Kidney capillary endothelial cell (primary cell): ENCODE measurements around the gene PPID.
"Not testable (repeated sequence)": the region's sequence is repeated elsewhere in the genome, so short reads cannot be mapped to it uniquely, and the experiment has no call there.

Source experiments
- DNase-seq: peaks from one replicate; pipeline ENCODE4 v3.0.0-alpha.2; 2018; ENCODE audit warnings: low spot score

Gene PPID

DNA sequence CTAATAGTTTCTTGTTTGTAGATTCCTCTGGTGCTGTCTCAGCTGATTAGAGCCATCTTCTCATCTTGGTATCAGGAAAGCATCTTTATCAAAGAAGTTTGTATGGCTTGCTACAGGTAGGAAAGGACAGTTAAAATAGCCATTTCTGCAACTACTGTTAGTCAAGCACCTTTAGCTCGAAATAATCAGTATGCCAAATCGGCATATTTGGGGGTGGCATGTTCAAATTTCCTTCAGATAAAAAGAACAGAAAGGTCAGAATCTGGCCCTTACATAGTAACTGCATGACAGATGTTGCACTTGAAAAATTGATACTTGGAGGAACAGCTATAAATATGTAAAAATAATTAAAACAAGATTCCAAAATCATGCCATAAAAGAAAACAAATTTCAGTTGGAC lies 56.3 kb downstream of the PPID start:
- DNase-seq = no peak

DNA sequence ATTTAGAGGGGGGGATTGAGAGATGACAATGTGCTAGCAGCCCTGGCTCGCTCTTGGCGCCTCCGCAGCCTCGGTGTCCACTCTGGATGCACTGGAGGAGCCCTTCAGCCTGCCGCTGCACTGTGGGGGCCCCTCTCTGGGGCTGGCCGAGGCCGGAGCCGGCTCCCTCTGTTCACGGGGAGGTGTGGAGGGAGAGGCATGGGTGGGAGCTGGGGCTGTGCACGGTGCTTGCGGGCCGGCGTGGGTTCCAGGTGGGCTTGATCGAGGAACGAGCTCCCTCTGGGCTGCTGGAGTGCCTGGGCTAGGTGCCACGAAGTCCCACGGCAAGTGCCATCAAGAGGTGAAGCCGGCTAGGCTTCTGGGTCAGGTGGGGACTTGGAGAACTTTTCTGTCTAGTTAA lies 58.4 kb downstream of the PPID start:
- DNase-seq = no peak

DNA sequence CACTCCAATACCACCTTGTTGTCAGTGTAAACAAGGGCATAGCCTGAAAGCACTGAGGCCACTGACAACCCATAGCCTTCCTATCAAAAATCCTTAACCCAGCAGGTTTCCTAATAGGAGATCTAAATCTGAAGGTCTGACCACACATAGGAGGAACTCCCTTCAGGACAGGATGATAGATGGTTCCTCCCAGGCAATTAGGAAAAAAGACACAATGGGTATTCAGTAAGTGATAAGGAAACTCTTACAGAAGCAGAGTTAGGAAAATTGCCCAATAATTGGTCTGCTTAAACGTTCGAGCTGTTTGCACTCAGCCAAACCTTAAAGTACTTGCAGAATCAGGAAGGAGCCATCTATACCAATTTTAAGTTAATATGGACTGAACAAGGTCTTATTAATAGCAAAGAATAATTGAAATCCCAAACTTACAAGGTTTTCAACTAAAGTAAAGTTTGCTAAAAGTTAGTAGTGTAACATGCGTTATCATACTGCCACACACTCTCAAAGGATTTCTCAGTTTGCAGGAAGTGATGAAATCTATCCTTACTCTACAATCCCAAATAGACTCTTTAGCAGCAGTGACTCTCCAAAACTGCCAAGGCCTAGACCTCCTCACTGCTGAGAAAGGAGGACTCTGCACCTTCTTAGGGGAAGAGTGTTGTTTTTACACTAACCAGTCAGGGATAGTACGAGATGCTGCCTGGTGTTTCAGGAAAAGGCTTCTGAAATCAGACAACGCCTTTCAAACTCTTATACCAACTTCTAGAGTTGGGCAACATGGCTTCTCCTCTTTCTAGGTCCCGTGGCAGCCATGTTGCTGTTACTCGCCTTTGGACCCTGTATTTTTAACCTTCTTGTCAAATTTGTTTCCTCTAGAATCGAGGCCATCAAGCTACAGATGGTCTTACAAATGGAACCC lies 59.2 kb downstream of the PPID start:
- DNase-seq = not testable (repeated sequence)

DNA sequence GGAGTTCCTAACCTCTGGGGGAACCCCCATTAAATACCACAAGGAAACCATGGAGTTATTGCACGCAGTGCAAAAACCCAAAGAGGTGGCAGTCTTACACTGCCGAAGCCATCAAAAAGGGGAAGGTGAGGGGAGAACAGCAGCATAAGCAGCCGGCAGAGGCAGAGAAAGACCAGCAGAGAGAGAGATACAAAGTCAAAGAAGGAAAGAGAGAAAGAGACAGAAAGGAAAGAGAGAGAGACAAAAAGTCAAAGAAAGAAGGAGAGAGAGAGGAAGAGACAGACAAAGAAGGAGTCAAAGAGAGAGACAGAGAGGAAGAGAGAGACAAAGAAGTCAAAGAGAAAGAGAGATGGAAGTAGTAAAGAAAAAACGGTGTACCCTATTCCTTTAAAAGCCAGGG lies 59.9 kb downstream of the PPID start:
- DNase-seq = not testable (repeated sequence)
